GM12891 (cell line): ENCODE results near the gene KCNK1.

ENCODE experiments used
- POLR2A ChIP-seq: IDR thresholded peaks from 2 replicates; pipeline ENCODE4 v1.6.1; 2011; ENCODE audit warnings: low read depth, low read length, control low read depth
- POLR2AphosphoS5 ChIP-seq: IDR thresholded peaks from 2 replicates; pipeline ENCODE4 v1.6.1; 2011; ENCODE audit warnings: low read depth, low read length, control low read depth
- TAF1 ChIP-seq: IDR thresholded peaks from 2 replicates; pipeline ENCODE4 v1.6.1; 2011; ENCODE audit warnings: low read depth, low read length, control low read depth

GRCh38 chr1:233582439-233582838, 31.5 kb upstream of the KCNK1 start:
- TF ChIP-seq POLR2AphosphoS5 (no peak), TAF1 (no peak), POLR2A (no peak)
